MM.1S (cell line): ENCODE data around the gene XPR1.

Experiments used
- CTCF ChIP-seq: fragments of 300-600 bp; sonication (generic); IDR thresholded peaks from 2 replicates; pipeline ENCODE4 v1.5.1; 2016; ENCODE audit warnings: antibody characterized with exemption, low read length, mixed read lengths
- EZH2 ChIP-seq: fragments of 300-600 bp; sonication (generic); optimal IDR thresholded peaks from 2 replicates; pipeline ENCODE3; 2017; ENCODE audit warnings: low read depth, mild to moderate bottlenecking, antibody characterized with exemption, low read length, mixed read lengths

DNA sequence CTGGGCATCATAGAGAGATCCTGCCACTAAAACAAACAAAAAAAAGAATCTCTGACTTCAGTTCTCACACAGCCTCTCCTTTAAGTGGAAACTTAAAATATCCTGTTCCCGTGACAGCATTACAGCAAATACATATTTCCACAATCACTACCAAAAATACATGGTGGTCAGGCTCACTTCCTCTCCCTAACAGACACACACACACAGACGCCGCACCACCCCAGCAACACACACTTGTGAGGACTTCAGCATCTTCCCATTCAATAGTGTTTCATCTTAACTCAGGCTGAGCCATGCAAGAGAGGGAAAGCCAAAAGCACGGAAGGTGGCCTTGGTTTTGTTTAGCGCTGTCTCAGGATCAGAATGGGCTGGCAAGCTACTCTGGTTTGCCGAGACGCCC lies 302.7 kb downstream of the XPR1 start:
- TF ChIP-seq CTCF = no peak
- no peak for TF ChIP-seq EZH2
